ENCODE measurements around the gene PRODH2. TPM values are rescaled to one million over a fixed set of nuclear protein-coding genes. Genes with fewer than 3 reads are reported as not detected.

PRODH2 gene
- total RNA-seq, 1 experiment from 2014 or later, result 0.44 TPM

DNA sequence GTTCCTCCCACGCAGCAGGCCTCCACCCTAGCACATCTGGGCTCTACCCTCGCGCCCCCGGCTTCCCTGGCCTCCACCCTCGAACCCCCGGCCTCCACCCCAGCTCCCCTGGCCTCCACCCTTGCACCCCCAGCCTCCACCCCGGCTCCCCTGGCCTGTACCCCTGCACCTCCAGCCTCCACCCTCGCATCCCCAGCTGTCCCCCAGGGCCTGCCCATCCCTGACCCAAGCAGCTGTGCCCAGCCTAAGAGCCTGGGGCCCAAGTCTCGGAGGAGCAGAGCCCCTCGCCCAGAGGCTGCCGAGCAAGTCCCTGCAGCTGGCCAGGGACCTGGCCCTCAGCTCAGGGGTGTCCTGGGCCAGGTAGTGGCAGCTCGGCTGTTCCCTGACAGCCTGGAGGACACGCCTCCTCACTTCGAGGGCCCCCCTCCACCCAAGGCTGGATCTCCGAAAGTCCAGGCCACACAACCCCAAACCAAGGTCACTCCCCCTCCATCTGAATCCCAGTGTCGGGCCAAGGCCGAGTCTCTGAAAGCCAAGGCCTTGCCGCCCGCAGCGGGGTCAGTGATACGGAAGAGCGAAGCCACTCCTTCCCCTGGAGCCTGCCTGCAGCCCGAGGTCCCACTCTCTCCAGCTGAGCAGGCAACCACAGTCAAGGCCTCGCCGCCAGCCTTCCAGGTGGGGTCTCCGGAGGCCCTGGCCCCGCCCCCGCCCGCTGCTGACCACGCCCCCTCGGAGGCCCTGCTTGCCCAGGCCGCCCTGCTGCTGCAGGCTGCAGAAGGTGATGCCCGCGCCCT, 45.2 kb downstream of the PRODH2 start:
- Histone ChIP-seq H3K4me3 (replicated peaks in 1 of 2; ENCODE audit: low read depth in 1 of 2, low read length in 2 of 2) (no peak overlapping the region), H3K36me3 (ENCODE audit: control insufficient read depth in 1 of 2, insufficient read depth in 2 of 2, low read length in 2 of 2) (peaks cover 0 to 9% of the 10 kb centered on the region in 2 experiments; a peak in 1 of 4 replicates), H2AFZ (ENCODE audit: low read depth, low read length, poor library complexity, severe bottlenecking) (no peak overlapping the region), H3K79me2 (ENCODE audit: insufficient read depth, low read length) (no peaks in the 10 kb centered on the region), H3K27me3 (ENCODE audit: insufficient read depth, low read length) (no peaks in the 10 kb centered on the region), H3K4me2 (ENCODE audit: low read length) (no peak overlapping the region), H3K4me1 (ENCODE audit: control insufficient read depth in 1 of 2, insufficient read depth in 2 of 2, low read length in 2 of 2) (no peaks in the 10 kb centered on the region), H4K20me1 (ENCODE audit: insufficient read depth) (no peaks in the 10 kb centered on the region), H3K9me2 (ENCODE audit: insufficient read depth) (no peaks in the 10 kb centered on the region), H3K9ac (ENCODE audit: low read length) (no peak overlapping the region), H3K27ac (ENCODE audit: low read depth, low read length) (no peak overlapping the region), H3K9me3 (ENCODE audit: control insufficient read depth in 1 of 2, insufficient read depth in 1 of 2, low read depth in 1 of 2, low read length in 2 of 2) (no peaks in the 10 kb centered on the region)
- POLR2A ChIA-PET, result interaction anchor here (1.1 kb wide), 1 partner anchor 10 kb away, joined by 3 read pairs; the partner anchor contains the start of gene HSPB6
- TF ChIP-seq SRF (IDR thresholded peaks at IDR 0.05; ENCODE audit: low read depth) (no peak), POLR2AphosphoS5 (IDR thresholded peaks at IDR 0.05; ENCODE audit: low read depth, low read length) (no peak), MAX (IDR thresholded peaks at IDR 0.05) (no peak), ELF1 (IDR thresholded peaks at IDR 0.05; ENCODE audit: borderline replicate concordance, low read depth) (no peak), FOSL1 (IDR thresholded peaks at IDR 0.05; ENCODE audit: low read depth) (no peak), SIN3A (IDR thresholded peaks at IDR 0.05; ENCODE audit: low read depth) (no peak), RAD21 (IDR thresholded peaks at IDR 0.05; ENCODE audit: low read depth) (no peak)
- DNase-seq (ENCODE audit: low read depth, low spot score) (no peak), ATAC-seq (peak; percentile 49; the same call in 1 of the 2 replicates)
- RAD21 ChIA-PET (ENCODE audit: low non-redundant PET in 1 of 2, low total read pairs in 2 of 2, uncharacterized antibody in 2 of 2, unreplicated experiment in 2 of 2), result no interaction called here
- CTCF ChIA-PET, result no interaction called here
- intact Hi-C loops (cut with micrococcal nuclease), result no loop called here
- BruUV-seq (replicated peaks), result no TSS peak

GRCh38 chr19:35766571-35767104, 46.0 kb downstream of the PRODH2 start:
- ChIA-PET POLR2A (interaction anchor here (0.6 to 1.1 kb wide), 2 partner anchors 10 to 18 kb away, joined by 3 to 4 read pairs; partner anchors contain the start of gene HSPB6), RAD21 (ENCODE audit: low non-redundant PET in 1 of 2, low total read pairs in 2 of 2, uncharacterized antibody in 2 of 2, unreplicated experiment in 2 of 2) (no interaction called here), CTCF (no interaction called here)
- ATAC-seq (no peak), DNase-seq (ENCODE audit: low read depth, low spot score) (no peak)
- intact Hi-C loops (cut with micrococcal nuclease), result no loop called here
- H3K9ac ChIP-seq (ENCODE audit: low read length), result no peak overlapping the region
- no peaks in the 10 kb centered on the region for H3K27me3 ChIP-seq (ENCODE audit: insufficient read depth, low read length)
- no peak overlapping the region for H3K27ac ChIP-seq (ENCODE audit: low read depth, low read length)
- no peak overlapping the region for H3K4me3 ChIP-seq (replicated peaks in 1 of 2; ENCODE audit: low read depth in 1 of 2, low read length in 2 of 2)
- H3K9me3 ChIP-seq (ENCODE audit: control insufficient read depth in 1 of 2, insufficient read depth in 1 of 2, low read depth in 1 of 2, low read length in 2 of 2), result no peaks in the 10 kb centered on the region
- no peaks in the 10 kb centered on the region for H3K9me2 ChIP-seq (ENCODE audit: insufficient read depth)
- no peaks in the 10 kb centered on the region for H3K79me2 ChIP-seq (ENCODE audit: insufficient read depth, low read length)
- no peaks in the 10 kb centered on the region for H3K4me1 ChIP-seq (ENCODE audit: control insufficient read depth in 1 of 2, insufficient read depth in 2 of 2, low read length in 2 of 2)
- no TSS peak for BruUV-seq (replicated peaks)
- H4K20me1 ChIP-seq (ENCODE audit: insufficient read depth), result no peaks in the 10 kb centered on the region
- H3K4me2 ChIP-seq (ENCODE audit: low read length), result no peak overlapping the region
- no peak overlapping the region for H2AFZ ChIP-seq (ENCODE audit: low read depth, low read length, poor library complexity, severe bottlenecking)
- peaks cover 0 to 12% of the 10 kb centered on the region in 2 experiments; a peak in 1 of 4 replicates for H3K36me3 ChIP-seq (ENCODE audit: control insufficient read depth in 1 of 2, insufficient read depth in 2 of 2, low read length in 2 of 2)
- TF ChIP-seq MAX (IDR thresholded peaks at IDR 0.05) (no peak), EZH2 (IDR thresholded peaks at IDR 0.05) (no peak), ZNF274 (IDR thresholded peaks at IDR 0.05; ENCODE audit: low read depth, low read length) (no peak), ZFX (IDR thresholded peaks at IDR 0.05) (no peak), YY1 (IDR thresholded peaks at IDR 0.05; ENCODE audit: extremely low read depth, insufficient replicate concordance, low read depth, low read length) (no peak), CBX3 (IDR thresholded peaks at IDR 0.05; ENCODE audit: low read depth) (no peak)
- TF ChIP-seq, protein P1, sequence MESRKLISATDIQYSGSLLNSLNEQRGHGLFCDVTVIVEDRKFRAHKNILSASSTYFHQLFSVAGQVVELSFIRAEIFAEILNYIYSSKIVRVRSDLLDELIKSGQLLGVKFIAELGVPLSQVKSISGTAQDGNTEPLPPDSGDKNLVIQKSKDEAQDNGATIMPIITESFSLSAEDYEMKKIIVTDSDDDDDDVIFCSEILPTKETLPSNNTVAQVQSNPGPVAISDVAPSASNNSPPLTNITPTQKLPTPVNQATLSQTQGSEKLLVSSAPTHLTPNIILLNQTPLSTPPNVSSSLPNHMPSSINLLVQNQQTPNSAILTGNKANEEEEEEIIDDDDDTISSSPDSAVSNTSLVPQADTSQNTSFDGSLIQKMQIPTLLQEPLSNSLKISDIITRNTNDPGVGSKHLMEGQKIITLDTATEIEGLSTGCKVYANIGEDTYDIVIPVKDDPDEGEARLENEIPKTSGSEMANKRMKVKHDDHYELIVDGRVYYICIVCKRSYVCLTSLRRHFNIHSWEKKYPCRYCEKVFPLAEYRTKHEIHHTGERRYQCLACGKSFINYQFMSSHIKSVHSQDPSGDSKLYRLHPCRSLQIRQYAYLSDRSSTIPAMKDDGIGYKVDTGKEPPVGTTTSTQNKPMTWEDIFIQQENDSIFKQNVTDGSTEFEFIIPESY (IDR thresholded peaks at IDR 0.05; ENCODE audit: extremely low read depth, insufficient replicate concordance, low read length), result no peak
- TF ChIP-seq, protein P2, sequence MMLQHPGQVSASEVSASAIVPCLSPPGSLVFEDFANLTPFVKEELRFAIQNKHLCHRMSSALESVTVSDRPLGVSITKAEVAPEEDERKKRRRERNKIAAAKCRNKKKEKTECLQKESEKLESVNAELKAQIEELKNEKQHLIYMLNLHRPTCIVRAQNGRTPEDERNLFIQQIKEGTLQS (IDR thresholded peaks at IDR 0.05), result no peak
